Uterine smooth muscle cell (primary cell): ENCODE results near the gene GRIN2A. TPM values are rescaled to one million over a fixed set of nuclear protein-coding genes. Genes with fewer than 3 reads are reported as not detected.

Experiments
- total RNA-seq: library from RNA; depleted of rRNA; stranded (reverse); fragments of >200 nt; gene quantifications from 2 replicates; pipeline ENCODE4 v1.2.3, GENCODE V29; 2014

The GRIN2A gene
- 1.00 and 2.1 TPM in 2 replicates for total RNA-seq

GRCh38 chr16:10182222-10183053 lies at the start of gene GRIN2A:
Gene GRIN2A, minus strand, starts transcription at chr16:10182428. Its CDS starts 2,017 bp downstream, at chr16:10180411.

Other genes with a start within 250 kb of the GRIN2A start
- gene ATF7IP2, start 203.6 kb upstream of the GRIN2A start, total RNA-seq: 2.5 and 5.0 TPM in 2 replicates